ENCODE results near the gene KRTAP20-4. TPM values are rescaled to one million over a fixed set of nuclear protein-coding genes. Genes with fewer than 3 reads are reported as not detected.

The KRTAP20-4 gene
- total RNA-seq, 4 donors from 2014 or later = not detected

DNA sequence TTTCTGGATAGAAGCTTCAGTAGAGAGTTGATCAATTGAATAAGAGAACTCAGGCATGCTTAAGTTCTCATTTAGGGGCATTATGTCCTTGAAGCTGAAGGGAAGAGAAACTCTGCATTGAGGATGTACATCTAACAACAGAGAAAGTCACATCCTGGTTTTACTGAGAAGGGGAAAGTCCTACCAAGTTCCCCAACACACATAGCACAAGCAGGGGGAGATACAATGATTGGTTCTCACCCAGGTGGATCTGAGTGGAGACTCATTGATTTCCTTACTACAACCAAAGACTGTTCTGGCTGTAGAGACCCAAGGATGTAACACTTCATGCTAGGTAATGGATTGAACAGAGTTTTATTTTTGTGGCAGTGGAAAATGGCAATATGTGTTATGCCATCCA lies 5.2 kb upstream of the KRTAP20-4 start:
- no peak overlapping the region for H3K4me3 ChIP-seq (ENCODE audit: low read depth, poor library complexity, severe bottlenecking)
- TF ChIP-seq POLR2A (IDR thresholded peaks at IDR 0.05) = no peak
- TF ChIP-seq, protein P1, sequence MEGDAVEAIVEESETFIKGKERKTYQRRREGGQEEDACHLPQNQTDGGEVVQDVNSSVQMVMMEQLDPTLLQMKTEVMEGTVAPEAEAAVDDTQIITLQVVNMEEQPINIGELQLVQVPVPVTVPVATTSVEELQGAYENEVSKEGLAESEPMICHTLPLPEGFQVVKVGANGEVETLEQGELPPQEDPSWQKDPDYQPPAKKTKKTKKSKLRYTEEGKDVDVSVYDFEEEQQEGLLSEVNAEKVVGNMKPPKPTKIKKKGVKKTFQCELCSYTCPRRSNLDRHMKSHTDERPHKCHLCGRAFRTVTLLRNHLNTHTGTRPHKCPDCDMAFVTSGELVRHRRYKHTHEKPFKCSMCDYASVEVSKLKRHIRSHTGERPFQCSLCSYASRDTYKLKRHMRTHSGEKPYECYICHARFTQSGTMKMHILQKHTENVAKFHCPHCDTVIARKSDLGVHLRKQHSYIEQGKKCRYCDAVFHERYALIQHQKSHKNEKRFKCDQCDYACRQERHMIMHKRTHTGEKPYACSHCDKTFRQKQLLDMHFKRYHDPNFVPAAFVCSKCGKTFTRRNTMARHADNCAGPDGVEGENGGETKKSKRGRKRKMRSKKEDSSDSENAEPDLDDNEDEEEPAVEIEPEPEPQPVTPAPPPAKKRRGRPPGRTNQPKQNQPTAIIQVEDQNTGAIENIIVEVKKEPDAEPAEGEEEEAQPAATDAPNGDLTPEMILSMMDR (IDR thresholded peaks at IDR 0.05) = no peak
- intact Hi-C loops (cut with DNase I; ENCODE audit: low total_unique reads) = no loop called here
- DNase-seq (ENCODE audit: low spot score in 2 of 2) = no peak

GRCh38 chr21:30616125-30616524 lies 4.3 kb upstream of the KRTAP20-4 start, which contains the start of gene KRTAP20-1:
Gene KRTAP20-1 (plus strand): TSS chr21:30616425. CDS start chr21:30616455, 30 bp downstream.
- intact Hi-C loops (cut with DNase I; ENCODE audit: low total_unique reads) = no loop called here
- WGBS, 2 donors = 69 to 74% methylated on average over 2 of the region's 2 CpGs
- TF ChIP-seq, protein P1 (IDR thresholded peaks at IDR 0.05) = no peak
- no peak for TF ChIP-seq POLR2A (IDR thresholded peaks at IDR 0.05)
- H3K4me3 ChIP-seq (ENCODE audit: low read depth, poor library complexity, severe bottlenecking) = no peak within 1 kb of the TSS
- no peak for DNase-seq (ENCODE audit: low spot score in 2 of 2)

GRCh38 chr21:30620080-30620479 lies 347 bp upstream of the KRTAP20-4 start:
- H3K4me3 ChIP-seq (ENCODE audit: low read depth, poor library complexity, severe bottlenecking) = no peak overlapping the region
- no peak for DNase-seq (ENCODE audit: low spot score in 2 of 2)
- intact Hi-C loops (cut with DNase I; ENCODE audit: low total_unique reads) = no loop called here
- no peak for TF ChIP-seq POLR2A (IDR thresholded peaks at IDR 0.05)
- TF ChIP-seq, protein P1 (IDR thresholded peaks at IDR 0.05) = no peak

- H3K4me3 ChIP-seq (ENCODE audit: low read depth, poor library complexity, severe bottlenecking) = no peak overlapping the region
- TF ChIP-seq POLR2A (IDR thresholded peaks at IDR 0.05) = no peak
- TF ChIP-seq, protein P1 (IDR thresholded peaks at IDR 0.05) = no peak
- 92 to 97% methylated on average over 3 of the region's 3 CpGs for WGBS, 2 donors
- intact Hi-C loops (cut with DNase I; ENCODE audit: low total_unique reads) = no loop called here
- no peak for DNase-seq (ENCODE audit: low spot score in 2 of 2)
Measured at GRCh38 chr21:30623362-30623761, 2.9 kb downstream of the KRTAP20-4 start.

- no peak for DNase-seq (ENCODE audit: low spot score in 2 of 2)
- TF ChIP-seq, protein P1 (IDR thresholded peaks at IDR 0.05) = no peak
- TF ChIP-seq POLR2A (IDR thresholded peaks at IDR 0.05) = no peak
- H3K4me3 ChIP-seq (ENCODE audit: low read depth, poor library complexity, severe bottlenecking) = no peak overlapping the region
- 71 to 74% methylated on average over 4 of the region's 4 CpGs for whole genome bisulfite sequencing, 2 donors
- intact Hi-C loops (cut with DNase I; ENCODE audit: low total_unique reads) = no loop called here
Measured at GRCh38 chr21:30625449-30626165, 5.2 kb downstream of the KRTAP20-4 start.

DNA sequence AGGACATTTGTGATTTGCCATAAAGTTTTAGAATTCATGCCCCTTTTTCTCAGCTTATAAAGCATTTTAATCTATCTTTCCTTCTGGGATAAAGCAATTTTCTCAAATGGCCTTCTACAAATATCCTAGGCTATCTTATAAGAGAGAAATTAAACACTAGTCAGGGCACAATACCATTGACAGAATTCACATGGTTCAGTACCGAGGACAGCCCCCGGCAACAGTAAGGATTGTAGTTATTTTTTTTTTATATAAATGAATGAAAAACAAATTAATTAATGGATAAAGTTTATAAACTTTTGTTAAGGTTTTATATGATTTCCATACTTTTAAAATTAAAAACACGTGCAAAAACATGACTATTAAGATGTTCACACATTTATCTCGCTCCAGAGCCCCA lies 7.7 kb downstream of the KRTAP20-4 start:
- no peak for DNase-seq (ENCODE audit: low spot score in 2 of 2)
- TF ChIP-seq POLR2A (IDR thresholded peaks at IDR 0.05) = no peak
- TF ChIP-seq, protein P1 (IDR thresholded peaks at IDR 0.05) = no peak
- no peak overlapping the region for H3K4me3 ChIP-seq (ENCODE audit: low read depth, poor library complexity, severe bottlenecking)
- intact Hi-C loops (cut with DNase I; ENCODE audit: low total_unique reads) = no loop called here
- WGBS, 2 donors = 89 to 90% methylated on average over 4 of the region's 4 CpGs

Measured in lower leg skin (tissue), 4 donors.